GM18505 (cell line): ENCODE results near the gene GFRA1.

Experiments used
- ATAC-seq: cut with Tn5 transposase; IDR thresholded peaks from one replicate; pipeline ENCODE4 v1.9.1; 2021; ENCODE audit not compliant: unreplicated experiment
- POLR2A ChIP-seq: IDR thresholded peaks from 4 replicates; pipeline ENCODE4 v1.6.1; 2011; ENCODE audit warnings: borderline replicate concordance; ENCODE audit not compliant: insufficient read depth, insufficient read length; ENCODE audit errors: extremely low read depth

GFRA1 gene

GRCh38 chr10:116210588-116211346 is 62.2 kb downstream of the GFRA1 start:
- TF ChIP-seq POLR2A, result no peak
- ATAC-seq, result no peak

GRCh38 chr10:116209781-116210180 is 63.2 kb downstream of the GFRA1 start:
- TF ChIP-seq POLR2A, result no peak
- no peak for ATAC-seq

GRCh38 chr10:116208956-116209567 is 63.9 kb downstream of the GFRA1 start:
- ATAC-seq, result no peak
- no peak for TF ChIP-seq POLR2A

GRCh38 chr10:116207690-116208089 is 65.3 kb downstream of the GFRA1 start:
- TF ChIP-seq POLR2A, result no peak
- no peak for ATAC-seq

DNA sequence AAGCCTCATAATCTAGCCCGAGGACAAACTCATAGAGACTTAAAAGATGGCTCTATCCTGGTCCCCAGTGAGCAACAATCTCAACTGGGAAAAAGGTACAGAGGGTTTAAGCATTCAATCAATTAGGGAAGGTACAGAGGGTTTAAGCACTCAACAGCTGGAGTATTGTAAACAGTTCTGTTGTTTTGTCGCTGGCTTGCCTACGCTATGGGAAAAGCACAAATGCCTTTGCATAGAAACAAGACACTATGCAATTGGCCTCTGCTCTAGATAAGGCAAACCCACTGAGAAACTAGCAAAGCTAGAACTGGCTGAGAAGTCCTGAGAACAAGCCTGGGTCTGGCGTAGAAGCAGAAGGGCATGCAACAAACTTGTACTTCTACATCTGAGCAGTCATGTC is 69.3 kb downstream of the GFRA1 start:
- no peak for TF ChIP-seq POLR2A
- ATAC-seq, result no peak

DNA sequence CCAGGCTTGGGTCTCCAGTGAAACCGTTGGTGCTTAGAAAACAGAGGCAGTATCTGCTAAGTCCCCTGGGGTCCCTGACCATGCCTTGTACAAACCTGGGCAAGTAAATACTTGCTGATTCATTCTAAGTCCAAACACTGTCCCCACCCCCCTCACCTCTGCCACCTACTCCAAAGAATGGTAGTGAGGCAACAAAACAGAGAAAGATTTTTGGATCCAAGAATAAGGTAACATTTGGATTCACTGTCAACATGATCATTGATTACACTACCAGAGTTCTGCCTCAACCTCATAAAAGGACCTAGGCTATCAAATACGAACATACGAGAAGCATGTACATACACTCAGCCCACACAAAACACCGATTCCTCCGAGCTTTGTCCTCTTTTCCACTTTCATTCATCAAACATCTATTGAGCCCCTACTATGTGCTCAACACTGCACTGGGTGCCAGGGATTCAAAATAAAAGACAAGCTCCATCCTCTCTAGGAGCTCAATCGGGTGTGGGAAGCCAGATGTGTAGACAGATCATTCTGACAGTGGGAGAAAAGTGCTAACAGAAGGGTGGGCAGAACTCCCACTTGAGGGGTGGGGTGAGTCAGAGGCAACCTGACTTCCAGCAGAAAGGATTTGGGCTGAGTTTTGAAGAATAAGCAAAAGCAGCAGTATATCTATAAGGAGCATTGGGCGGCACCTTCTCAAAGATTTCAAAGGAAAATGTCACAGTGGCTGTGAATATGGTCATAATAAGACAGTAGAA is 71.2 kb downstream of the GFRA1 start:
- no peak for ATAC-seq
- no peak for TF ChIP-seq POLR2A

DNA sequence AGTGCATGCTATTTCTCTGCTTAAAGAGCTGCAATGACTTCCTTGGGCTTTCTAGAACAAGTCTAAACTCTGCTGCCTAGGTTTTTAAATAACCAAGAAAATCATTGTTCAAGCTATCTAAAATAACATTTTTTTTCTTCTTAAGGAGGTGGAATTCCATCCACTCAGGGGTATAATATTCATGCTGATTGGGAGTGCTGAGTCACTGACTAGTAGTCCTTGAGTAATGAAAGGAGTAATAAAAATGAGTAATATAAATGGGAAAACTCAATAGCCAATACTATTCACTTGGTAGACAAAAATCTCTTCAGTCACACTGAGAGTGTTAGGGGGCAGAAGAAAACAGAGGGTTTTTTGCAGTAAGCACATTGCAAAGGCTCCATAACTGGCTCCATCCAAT is 72.0 kb downstream of the GFRA1 start:
- ATAC-seq, result no peak
- no peak for TF ChIP-seq POLR2A

DNA sequence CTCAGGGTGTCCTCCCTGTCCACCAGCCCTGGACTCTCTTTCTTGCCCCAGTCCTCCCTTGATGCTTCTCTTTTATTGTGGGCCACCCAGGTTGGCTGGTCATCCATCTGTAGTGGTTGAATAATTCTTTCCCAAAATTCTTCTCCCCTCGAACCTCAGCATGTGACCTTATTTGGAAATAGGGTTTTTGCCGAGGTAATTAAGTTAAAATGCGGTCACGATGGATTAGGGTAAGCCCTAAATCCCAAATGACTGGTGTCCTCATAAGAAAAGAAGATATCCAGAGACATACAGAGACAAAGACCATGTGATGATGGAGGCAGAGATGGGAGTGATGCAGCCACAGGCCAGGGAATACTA is 74.3 kb downstream of the GFRA1 start:
- no peak for TF ChIP-seq POLR2A
- no peak for ATAC-seq

DNA sequence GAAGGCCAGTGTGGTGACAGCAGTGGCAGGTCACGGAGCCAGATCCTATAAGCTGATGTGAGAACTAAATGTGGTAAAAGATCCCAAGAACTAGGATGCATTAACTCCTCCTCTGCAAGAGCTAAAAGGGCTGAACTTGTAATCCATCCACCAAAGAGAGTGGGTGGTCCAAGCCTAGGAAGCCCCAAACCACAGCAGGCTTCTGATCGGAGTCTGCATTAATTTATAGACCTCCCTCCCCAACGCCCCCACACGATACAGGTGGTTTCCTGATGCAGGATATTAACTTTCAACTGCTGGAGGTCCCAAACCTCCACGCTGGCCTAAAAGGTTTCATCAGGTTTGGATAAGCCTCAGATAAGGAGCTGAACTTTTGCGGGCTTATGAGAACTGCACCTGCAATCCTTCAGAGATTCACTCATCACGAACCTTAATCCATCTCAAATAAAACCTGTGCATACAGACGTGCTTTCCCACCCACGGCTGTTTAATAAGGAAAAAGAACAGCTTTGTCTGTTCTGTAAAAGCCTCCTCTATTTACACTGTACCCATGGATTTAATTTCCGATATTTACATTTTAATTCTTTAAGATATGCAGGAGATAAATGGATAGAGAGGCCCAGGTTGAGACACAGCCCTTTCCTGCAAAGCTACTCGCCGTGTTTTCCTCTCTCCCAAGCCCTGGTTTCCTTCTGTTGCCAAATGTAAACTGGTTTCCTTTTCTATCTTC is 74.9 kb downstream of the GFRA1 start:
- no peak for ATAC-seq
- no peak for TF ChIP-seq POLR2A

DNA sequence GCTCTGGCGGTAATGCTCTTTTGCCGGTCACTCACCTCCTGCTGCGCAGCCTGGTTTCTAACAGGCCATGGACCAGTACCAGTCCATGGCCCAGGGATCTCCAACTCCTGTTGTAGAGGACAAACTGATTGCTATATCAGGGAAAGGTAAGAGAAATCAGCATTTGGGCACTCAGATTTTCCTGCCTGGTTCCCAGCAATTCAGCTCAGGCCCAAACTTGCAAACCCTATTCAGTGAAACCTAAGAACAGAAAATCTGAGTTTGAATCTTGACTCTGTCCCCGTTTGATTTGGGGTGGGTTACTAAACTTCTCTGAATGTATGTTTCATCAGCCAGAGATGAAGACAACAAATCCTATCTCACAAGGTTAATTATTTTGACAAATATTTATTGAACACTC is 77.4 kb downstream of the GFRA1 start:
- no peak for TF ChIP-seq POLR2A
- ATAC-seq, result no peak

DNA sequence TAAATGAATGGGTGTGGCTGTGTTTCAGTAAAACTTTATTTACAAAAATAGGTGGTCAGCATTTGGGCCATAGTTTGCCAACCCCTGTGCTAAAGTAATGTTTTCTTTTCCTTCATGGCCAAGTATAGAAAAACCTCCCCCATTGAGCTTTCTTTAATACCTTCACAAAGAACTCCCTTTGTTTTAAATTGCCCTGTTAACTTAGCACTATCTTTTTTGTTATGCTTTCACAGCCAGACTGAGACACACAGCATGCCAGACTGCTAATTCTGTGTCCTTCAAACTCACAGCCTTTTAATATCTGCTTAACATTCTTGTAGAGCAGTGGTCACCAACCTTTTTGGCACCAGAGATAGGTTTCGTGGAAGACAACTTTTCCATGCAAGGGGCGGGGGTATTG is 78.0 kb downstream of the GFRA1 start:
- no peak for ATAC-seq
- no peak for TF ChIP-seq POLR2A

GRCh38 chr10:116194061-116194460 is 78.9 kb downstream of the GFRA1 start:
- no peak for ATAC-seq
- TF ChIP-seq POLR2A, result no peak

DNA sequence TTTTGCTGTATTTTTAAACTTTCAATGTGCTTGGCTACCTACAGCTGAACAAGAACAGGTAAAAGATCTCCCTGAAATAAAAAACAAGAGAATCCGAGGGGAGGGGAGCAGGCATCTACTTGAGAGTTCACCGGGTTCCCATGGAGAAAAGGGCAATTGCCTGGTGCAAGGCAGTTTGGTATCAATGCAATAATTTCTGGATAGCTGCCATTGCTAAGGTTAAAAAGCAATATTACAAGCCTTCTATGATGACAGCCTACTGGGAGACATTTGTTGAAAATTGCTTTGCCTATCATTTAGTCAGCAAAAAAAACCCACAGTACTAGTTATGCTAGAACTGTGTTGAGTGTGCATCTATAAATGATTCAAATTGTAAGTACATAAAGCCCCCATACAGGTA is 82.1 kb downstream of the GFRA1 start:
- ATAC-seq, result no peak
- no peak for TF ChIP-seq POLR2A
